Right ventricle myocardium superior (tissue), 1 donor: Measurements from ENCODE around the gene MAN1B1. TPM values are rescaled to one million over a fixed set of nuclear protein-coding genes. Genes with fewer than 3 reads are reported as not detected.

Source experiments
- ATAC-seq: fragments of 200-7000 bp; cut with Tn5 transposase; one replicate; pipeline ENCODE4 v1.9.1; 2020; ENCODE audit warnings: mild to moderate bottlenecking; ENCODE audit not compliant: poor library complexity
- DNase-seq: peaks from one replicate; pipeline ENCODE4 v3.0.0-alpha.2; 2020
- intact Hi-C: fragments of 100-400 bp; cut with DNase I; formaldehyde crosslinking; loops from one replicate; pipeline ENCODE4 v1.11.2; 2022
- total RNA-seq: library from RNA; stranded (reverse); fragmentation: NEBNext Ultra II Directional; extraction: Animal tissue kit (Norgen Biotek cat#: 25700); gene quantifications from one replicate; pipeline ENCODE4 v1.2.1, GENCODE V29; 2021
- donor health status: DM: no; HTN: yes; CAD: no; lungs with severe emphysema.

The MAN1B1 gene
- total RNA-seq, 1 donor from 2014 or later: 20.3 TPM

DNA sequence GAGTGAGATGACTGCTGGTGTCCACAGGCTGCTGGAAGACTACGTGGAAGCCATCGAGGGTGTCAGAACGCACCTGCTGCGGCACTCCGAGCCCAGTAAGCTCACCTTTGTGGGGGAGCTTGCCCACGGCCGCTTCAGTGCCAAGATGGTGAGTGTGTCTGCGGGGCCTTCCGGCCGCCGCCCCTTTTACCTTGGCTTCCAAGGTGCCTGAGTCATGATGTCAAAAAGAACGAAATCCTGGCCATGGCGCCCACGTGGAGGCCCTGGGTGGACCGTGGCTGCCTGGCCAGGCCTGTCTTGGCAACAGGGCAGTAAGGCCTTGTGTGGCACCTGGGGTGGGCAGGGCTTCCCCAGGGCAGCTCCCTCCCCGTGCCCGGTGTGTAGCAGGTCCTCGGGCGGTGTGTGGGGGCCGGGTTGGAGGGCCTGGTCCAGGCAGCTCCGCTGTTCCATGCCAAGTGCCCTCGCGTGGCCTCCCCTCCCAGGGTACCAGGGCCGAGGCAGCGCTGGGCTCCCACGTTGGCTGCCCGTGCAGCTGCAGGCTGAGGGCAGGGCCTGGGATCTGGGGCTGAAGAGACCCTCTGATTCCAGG is 20.0 kb downstream of the MAN1B1 start:
- DNase-seq (peak; percentile 25), ATAC-seq (no peak)
- intact Hi-C loops: no loop called here

- intact Hi-C loops: no loop called here
- no peak for DNase-seq
- ATAC-seq: no peak
These were observed 20.6 kb downstream of the MAN1B1 start for GRCh38 chr9:137107312-137107921.

DNA sequence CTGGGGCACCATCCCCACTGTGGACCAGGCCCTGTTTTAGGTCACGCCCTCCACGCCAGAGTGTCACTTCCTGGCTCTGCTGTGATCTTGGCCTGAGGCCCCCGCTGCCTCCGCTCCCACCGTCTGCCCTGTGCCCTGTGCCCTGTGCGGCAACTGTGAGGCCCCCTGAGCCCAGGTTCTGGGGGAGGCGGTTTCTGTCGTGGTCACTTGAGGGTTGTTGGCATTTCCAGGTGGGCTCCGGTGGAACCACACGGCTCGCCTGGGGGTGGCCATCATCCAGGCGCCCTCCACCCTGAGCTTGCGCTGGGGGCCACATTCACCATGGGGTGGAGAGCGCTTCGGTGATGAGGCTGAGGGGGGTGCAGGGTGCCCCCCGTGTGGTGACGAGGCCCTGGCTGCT is 21.2 kb downstream of the MAN1B1 start:
- intact Hi-C loops: no loop called here
- DNase-seq (no peak), ATAC-seq (no peak)

DNA sequence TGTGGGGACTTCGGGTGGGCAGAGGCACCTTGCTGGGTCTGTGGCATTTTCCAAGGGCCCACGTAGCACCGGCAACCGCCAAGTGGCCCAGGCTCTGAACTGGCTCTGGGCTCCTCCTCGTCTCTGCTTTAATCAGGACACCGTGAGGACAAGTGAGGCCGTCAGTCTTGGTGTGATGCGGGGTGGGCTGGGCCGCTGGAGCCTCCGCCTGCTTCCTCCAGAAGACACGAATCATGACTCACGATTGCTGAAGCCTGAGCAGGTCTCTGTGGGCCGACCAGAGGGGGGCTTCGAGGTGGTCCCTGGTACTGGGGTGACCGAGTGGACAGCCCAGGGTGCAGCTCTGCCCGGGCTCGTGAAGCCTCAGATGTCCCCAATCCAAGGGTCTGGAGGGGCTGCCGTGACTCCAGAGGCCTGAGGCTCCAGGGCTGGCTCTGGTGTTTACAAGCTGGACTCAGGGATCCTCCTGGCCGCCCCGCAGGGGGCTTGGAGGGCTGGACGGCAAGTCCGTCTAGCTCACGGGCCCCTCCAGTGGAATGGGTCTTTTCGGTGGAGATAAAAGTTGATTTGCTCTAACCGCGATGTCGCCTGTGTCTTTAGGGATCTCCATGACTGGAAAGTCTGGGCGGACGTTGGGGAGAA is 21.9 kb downstream of the MAN1B1 start:
- DNase-seq (no peak), ATAC-seq (no peak)
- intact Hi-C loops: no loop called here

GRCh38 chr9:137109250-137110146 is 22.7 kb downstream of the MAN1B1 start:
- DNase-seq: no peak
- intact Hi-C loops: no loop called here
- no peak for ATAC-seq

DNA sequence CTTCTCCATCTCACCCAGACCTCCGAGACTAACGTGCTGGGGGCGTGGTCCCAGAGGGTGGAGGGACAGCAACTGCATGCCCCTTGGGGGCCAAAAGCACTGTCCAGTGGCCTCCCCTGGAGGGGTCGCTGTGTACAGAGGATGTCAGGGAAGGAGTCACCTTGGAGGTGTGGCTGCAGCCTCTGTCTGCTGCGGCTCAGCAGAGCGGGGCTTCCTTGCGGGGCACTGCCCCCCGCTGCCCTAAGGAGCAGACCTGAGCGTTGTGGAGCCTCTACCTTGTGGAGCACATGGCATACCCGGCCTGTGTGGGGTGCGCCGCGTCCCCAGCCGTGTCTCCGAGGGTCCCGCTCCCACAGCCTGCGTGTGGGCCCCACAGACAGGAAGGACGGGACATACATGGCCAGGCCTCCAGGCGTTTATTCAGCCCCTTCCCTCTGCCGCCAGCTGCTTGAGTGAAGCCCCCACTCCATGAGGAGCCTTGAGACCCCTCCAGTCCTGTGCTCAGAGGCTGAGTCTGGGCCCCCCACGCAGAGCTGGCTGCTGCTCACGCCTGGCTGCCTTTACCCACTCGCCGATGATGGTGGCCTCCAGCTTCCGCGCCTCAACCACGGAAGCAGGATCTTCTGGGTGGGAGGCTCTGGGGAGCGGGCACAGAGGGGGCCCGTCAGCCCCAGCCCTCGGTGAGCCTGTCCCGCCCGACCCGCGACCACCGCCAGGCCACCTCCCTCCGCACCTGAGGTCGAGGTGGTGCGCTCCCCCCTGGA is 23.5 kb downstream of the MAN1B1 start:
- DNase-seq (no peak), ATAC-seq (no peak)
- intact Hi-C loops: no loop called here

DNA sequence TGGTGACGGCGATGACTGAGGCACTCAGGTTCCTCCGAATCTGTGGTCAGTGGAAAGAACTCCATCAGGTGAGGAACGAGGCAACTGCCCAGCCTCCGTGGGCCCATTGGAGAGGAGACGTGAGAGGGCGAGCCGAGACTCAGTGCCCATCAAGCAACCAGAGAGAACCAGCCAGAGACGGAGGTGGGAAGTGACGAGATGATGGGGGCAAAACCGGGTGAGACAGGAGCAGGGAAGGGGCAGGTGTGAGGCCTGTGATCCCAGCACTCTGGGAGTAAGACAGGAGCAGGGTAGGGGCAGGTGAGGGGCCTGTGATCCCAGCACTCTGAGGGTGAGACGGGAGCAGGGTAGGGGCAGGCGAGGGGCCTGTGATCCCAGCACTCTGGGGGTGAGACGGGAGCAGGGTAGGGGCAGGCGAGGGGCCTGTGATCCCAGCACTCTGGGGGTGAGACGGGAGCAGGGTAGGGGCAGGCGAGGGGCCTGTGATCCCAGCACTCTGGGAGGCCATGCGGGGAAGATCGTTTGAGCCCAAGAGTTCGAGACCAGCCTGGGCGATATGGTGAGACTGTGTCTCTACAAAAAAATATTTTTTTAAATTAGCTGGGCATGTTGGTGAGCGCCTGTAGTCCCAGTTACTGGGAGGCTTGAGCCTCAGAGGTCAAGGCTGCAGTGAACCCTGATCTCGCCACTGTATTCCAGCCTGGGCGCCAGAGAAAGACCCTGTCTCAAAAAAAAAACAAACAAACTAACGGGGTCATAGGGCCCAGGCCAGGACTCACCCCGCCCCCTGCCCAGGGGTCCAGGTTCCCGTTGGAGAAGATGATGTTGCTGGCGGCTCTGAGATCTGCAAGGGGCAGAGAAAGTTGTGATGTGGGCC is 24.4 kb downstream of the MAN1B1 start:
- no peak for DNase-seq
- ATAC-seq: no peak
- intact Hi-C loops: no loop called here

DNA sequence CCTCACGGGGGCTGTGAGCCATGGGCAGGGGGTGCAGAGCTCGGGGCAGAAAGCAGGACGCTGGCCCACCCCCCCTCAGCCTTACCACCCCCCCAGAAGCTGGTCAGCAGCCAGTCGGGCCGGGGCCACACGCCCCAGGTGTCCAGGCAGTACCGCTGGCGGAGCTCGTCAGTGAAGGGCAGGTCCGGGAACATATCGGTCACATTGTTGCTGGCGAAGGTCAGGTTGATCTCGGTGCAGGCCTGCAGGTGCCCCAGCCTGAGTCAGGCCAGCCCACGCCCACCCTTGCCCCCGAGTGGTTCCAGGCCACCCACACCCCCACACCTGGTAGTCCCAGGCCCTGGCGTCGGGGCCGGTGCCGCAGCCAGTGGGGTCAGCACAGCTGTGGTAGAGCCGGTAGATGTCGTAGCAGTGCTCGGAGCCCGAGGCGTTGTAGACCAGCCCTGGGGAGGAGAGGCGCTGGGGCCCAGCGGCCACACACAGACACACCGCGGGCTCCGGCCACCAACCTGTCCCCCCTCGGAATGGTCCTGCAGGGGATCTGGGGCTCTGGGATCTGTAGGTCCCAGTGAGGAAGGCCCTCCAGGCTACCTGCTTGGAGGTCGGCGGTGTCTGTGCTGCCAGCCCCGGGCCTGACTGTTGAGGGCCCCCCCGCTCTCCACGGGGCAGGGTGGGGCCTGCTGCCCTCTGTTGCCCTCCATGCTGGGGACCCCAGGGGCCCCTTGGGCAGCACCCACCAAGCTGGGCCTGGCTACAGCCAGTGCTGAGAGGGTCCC is 25.2 kb downstream of the MAN1B1 start:
- ATAC-seq (no peak), DNase-seq (no peak)
- intact Hi-C loops: no loop called here

GRCh38 chr9:137112564-137113384 is 26.0 kb downstream of the MAN1B1 start:
- ATAC-seq: no peak
- DNase-seq: no peak
- intact Hi-C loops: no loop called here

DNA sequence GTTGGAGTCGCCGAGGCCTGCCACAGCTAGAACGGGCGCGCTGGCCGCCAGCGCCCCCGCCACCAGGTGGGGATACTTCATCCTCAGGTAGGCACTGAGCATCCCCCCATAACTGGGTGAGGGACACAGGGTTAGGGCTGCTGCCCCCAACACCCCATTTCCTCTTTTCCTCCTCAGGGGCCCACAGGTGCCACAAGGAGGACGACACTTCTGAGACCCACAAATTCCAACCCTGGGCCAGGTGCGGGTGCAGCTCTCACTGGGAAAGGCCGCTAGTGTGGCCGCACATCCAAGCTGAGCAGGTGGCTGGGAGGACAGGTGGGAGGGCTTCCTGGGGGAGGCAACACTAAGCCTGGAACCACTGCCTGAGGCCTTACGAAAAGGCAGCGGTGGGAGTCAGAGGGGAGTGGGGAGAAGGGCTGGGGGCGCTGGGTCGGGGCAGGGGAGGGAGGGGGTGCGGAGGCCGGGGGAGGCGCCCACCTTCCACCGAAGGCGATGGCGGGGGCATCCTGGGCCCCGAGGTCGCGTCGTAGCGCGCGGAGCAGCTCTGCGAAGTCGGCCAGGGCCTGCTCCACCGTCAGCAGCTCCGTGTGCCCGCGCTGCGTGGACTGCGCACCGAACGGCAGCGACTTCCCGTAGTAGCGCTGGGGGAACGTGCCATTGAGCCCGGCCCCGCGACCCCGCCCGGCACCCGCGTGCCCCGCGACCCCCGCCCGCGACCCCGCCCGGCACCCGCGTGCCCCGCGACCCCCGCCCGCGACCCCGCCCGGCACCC is 26.8 kb downstream of the MAN1B1 start:
- DNase-seq (no peak), ATAC-seq (no peak)
- intact Hi-C loops: no loop called here

- ATAC-seq: peak; percentile 0
- intact Hi-C loops: no loop called here
- DNase-seq: no peak
These were observed 27.4 kb downstream of the MAN1B1 start for GRCh38 chr9:137114220-137114612.

DNA sequence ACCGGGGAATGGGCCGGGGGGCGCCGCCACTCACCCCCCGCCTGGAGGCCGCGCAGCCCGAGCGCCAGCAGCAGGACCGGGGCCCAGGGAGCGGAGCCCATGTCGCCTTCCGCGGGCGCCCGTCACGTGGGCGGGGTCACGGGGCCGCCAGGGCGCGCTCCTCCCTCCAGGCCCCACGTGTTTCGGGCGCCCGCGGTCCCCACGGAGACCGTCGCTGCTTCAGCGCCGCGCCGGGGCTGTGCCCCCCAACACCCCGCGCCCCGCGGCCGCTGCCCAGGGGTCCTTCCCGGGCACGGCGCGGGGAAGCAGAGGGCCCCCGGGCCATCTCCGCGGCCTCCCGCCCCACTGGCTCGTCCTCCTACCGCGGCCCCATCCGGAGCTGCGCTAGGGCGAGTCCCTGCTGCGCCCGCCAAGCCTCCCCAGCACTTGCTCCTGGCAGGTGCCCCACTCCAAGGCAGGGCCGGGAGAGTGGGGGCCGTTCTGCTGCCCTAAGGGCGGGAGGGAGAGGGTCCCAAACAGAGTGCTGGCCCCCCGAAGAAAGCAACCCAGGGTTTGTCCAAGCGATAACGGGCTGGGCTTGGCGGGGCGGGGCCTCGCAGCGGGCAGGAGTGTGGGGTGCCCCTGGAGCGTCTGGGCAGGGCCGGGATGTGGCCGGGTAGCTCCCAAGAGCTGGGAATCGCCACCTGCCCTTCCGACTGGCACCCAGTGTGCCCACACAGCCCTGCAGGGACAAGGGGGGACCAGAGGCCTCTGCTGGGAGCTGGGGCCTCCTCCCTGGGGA is 28.0 kb downstream of the MAN1B1 start, which contains the start of gene DPP7:
TSS of gene DPP7 (minus strand) at position 121 of the 781 bp plus-strand sequence. CDS start at position 101, 20 bp downstream.
- ATAC-seq: peak; percentile 88
- intact Hi-C loops: no loop called here

DNA sequence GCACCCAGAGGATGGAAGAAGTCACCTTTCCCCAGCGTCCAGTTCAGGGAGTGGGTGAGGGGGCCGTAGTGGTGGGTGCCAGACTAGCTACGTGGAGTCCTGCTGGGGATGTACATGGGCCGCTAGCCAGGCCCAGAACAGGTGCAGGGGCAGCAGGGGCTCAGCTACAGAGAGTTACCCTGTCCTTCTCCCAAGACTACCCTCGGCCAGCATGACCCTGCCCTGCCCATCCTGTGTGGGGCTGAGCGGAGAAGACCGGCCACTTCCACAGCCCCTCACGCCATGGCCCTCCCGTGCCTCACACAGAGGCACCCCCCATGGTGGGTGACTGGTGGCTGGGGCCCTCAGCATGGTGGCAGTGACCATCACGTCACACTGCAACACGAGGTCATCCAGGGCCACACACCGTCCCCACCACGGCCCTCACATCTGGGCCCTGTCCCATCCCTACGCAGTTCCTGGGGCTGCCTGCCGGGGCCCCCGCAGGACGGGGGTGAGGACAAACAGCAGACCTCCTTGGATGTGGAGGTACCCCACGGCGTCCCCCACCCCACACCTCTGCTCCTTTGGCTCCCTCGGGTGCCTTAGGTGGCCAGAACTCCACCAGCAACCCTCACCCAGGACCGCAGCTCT is 28.7 kb downstream of the MAN1B1 start:
- DNase-seq: no peak
- ATAC-seq: peak; percentile 2
- intact Hi-C loops: no loop called here

More for the DNA sequence above, 28.0 kb downstream of the MAN1B1 start, which contains the start of gene DPP7:
- DNase-seq: peak; percentile 89

- peak; percentile 45 for ATAC-seq
- intact Hi-C loops: no loop called here
- DNase-seq: no peak
These were observed 29.3 kb downstream of the MAN1B1 start for GRCh38 chr9:137116027-137116507.
